AG10803 (cell line): ENCODE measurements around the gene DSCAML1.

Source experiments
- DNase-seq: peaks from one replicate; pipeline ENCODE4 v3.0.0; 2010; ENCODE audit warnings: low read depth
- H3K4me3 ChIP-seq: 2 replicates; pipeline ENCODE4 v1.5.1; 2011; ENCODE audit warnings: mild to moderate bottlenecking, low read length, control low read depth
- CTCF ChIP-seq: conservative IDR thresholded peaks from 2 replicates; pipeline ENCODE4 v1.5.1; 2011; ENCODE audit warnings: mild to moderate bottlenecking, low read length, control low read depth, inconsistent platforms

The DSCAML1 gene

GRCh38 chr11:117690484-117691217 lies 106.4 kb downstream of the DSCAML1 start:
- no peak overlapping the region for H3K4me3 ChIP-seq
- DNase-seq: no peak
- TF ChIP-seq CTCF: no peak

- no peak for DNase-seq
- TF ChIP-seq CTCF: no peak
- H3K4me3 ChIP-seq: no peak overlapping the region
Measured at GRCh38 chr11:117688255-117688797, 108.7 kb downstream of the DSCAML1 start.

GRCh38 chr11:117687776-117688175 lies 109.2 kb downstream of the DSCAML1 start:
- no peak for TF ChIP-seq CTCF
- H3K4me3 ChIP-seq: no peak overlapping the region
- DNase-seq: no peak

- H3K4me3 ChIP-seq: no peak overlapping the region
- no peak for DNase-seq
- no peak for TF ChIP-seq CTCF
Measured at GRCh38 chr11:117686711-117687110, 110.3 kb downstream of the DSCAML1 start.

GRCh38 chr11:117685566-117685965 lies 111.5 kb downstream of the DSCAML1 start:
- no peak for DNase-seq
- no peak overlapping the region for H3K4me3 ChIP-seq
- no peak for TF ChIP-seq CTCF

- no peak overlapping the region for H3K4me3 ChIP-seq
- no peak for DNase-seq
- no peak for TF ChIP-seq CTCF
Measured at GRCh38 chr11:117684731-117685130, 112.3 kb downstream of the DSCAML1 start.

GRCh38 chr11:117684111-117684510 lies 112.9 kb downstream of the DSCAML1 start:
- DNase-seq: no peak
- TF ChIP-seq CTCF: no peak
- no peak overlapping the region for H3K4me3 ChIP-seq
